ENCODE results near the gene DOCK2. TPM values are rescaled to one million over a fixed set of nuclear protein-coding genes. Genes with fewer than 3 reads are reported as not detected.
A peak's percentile ranks its signal among the peaks of the same experiment; 100 is the strongest.

The DOCK2 gene
- total and polyA plus RNA-seq, 4 experiments from 2014 or later = 45.8 to 223 (median 162) TPM

DNA sequence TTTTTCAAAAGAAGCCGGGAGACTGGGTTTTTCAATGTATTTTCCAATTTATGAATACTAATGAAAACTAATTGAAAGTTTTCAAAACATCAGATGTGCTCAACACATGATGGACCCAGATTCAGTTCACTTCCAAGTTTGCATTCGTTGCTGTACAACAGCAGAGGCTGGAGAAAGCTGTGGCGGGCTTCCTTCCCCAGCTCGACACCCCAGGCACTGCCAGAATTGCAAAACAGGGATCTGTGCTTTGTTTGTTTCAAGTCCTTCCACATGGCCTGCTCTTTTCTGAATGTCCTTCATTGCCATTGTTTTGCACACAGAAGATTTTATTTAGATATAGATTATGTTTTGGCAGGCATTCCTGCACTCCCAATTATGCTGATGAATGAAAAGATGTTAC is 373.5 kb downstream of the DOCK2 start:
- Histone ChIP-seq H3K36me3 (ENCODE audit: insufficient read depth, low read length) (peaks cover 32% of the 10 kb centered on the region), H3K27me3 (ENCODE audit: insufficient read depth, low read length) (no peaks in the 10 kb centered on the region), H3K4me3 (ENCODE audit: low read length in 2 of 2) (no peak overlapping the region), H3K9me3 (ENCODE audit: control insufficient read depth in 1 of 2, low read length in 2 of 2) (no peaks in the 10 kb centered on the region), H3K27ac (ENCODE audit: low read depth, low read length) (no peak overlapping the region), H3K4me1 (ENCODE audit: insufficient read depth, low read length) (no peaks in the 10 kb centered on the region)
- CTCF ChIA-PET (ENCODE audit: partially characterized antibody) = no interaction called here
- no peak overlapping the region for H3K27ac Mint-ChIP-seq
- no peak for DNase-seq
- intact Hi-C loops (cut with micrococcal nuclease) = no loop called here
- H3K4me1 Mint-ChIP-seq = peaks cover 0 to 3% (median 0%) of the 10 kb centered on the region in 4 donors
- peaks cover 57 to 70% of the 10 kb centered on the region in 2 donors for H3K36me3 Mint-ChIP-seq
- POLR2A ChIA-PET (ENCODE audit: partially characterized antibody) = no interaction called here
- H3K4me3 Mint-ChIP-seq = no peak overlapping the region
- H3K27me3 Mint-ChIP-seq = no peaks in the 10 kb centered on the region
- H3K9me3 Mint-ChIP-seq = no peaks in the 10 kb centered on the region

GRCh38 chr5:170011751-170012150 is 374.7 kb downstream of the DOCK2 start:
- Histone ChIP-seq H3K4me1 (ENCODE audit: insufficient read depth, low read length) (no peaks in the 10 kb centered on the region), H3K9me3 (ENCODE audit: control insufficient read depth in 1 of 2, low read length in 2 of 2) (no peaks in the 10 kb centered on the region), H3K27me3 (ENCODE audit: insufficient read depth, low read length) (no peaks in the 10 kb centered on the region), H3K36me3 (ENCODE audit: insufficient read depth, low read length) (peaks cover 32% of the 10 kb centered on the region), H3K4me3 (ENCODE audit: low read length in 2 of 2) (no peak overlapping the region), H3K27ac (ENCODE audit: low read depth, low read length) (no peak overlapping the region)
- DNase-seq = no peak
- peaks cover 0 to 3% (median 0%) of the 10 kb centered on the region in 4 donors for H3K4me1 Mint-ChIP-seq
- H3K4me3 Mint-ChIP-seq = no peak overlapping the region
- no peaks in the 10 kb centered on the region for H3K9me3 Mint-ChIP-seq
- no peaks in the 10 kb centered on the region for H3K27me3 Mint-ChIP-seq
- ChIA-PET CTCF (ENCODE audit: partially characterized antibody) (no interaction called here), POLR2A (ENCODE audit: partially characterized antibody) (no interaction called here)
- H3K36me3 Mint-ChIP-seq = peaks cover 67 to 75% of the 10 kb centered on the region in 2 donors
- intact Hi-C loops (cut with micrococcal nuclease) = no loop called here
- no peak overlapping the region for H3K27ac Mint-ChIP-seq

- CTCF ChIA-PET (ENCODE audit: partially characterized antibody) = no interaction called here
- peaks cover 0 to 3% (median 0%) of the 10 kb centered on the region in 4 donors for H3K4me1 Mint-ChIP-seq
Observed at GRCh38 chr5:170012622-170013021, 375.5 kb downstream of the DOCK2 start.

GRCh38 chr5:170020423-170020822 is 383.3 kb downstream of the DOCK2 start:
- Histone ChIP-seq H3K9me3 (ENCODE audit: control insufficient read depth in 1 of 2, low read length in 2 of 2) (no peaks in the 10 kb centered on the region), H3K4me3 (ENCODE audit: low read length in 2 of 2) (no peak overlapping the region), H3K4me1 (ENCODE audit: insufficient read depth, low read length) (no peaks in the 10 kb centered on the region), H3K36me3 (ENCODE audit: insufficient read depth, low read length) (peaks cover 57% of the 10 kb centered on the region), H3K27me3 (ENCODE audit: insufficient read depth, low read length) (no peaks in the 10 kb centered on the region), H3K27ac (ENCODE audit: low read depth, low read length) (no peak overlapping the region)
- Mint-ChIP-seq H3K27me3 (no peaks in the 10 kb centered on the region), H3K4me3 (no peak overlapping the region), H3K4me1 (peaks cover 0 to 2% (median under 1%) of the 10 kb centered on the region in 4 donors), H3K9me3 (no peaks in the 10 kb centered on the region), H3K27ac (peak overlapping the region in 1 of 7 donors; percentile 22), H3K36me3 (peaks cover 83 to 95% of the 10 kb centered on the region in 2 donors)
- intact Hi-C loops (cut with micrococcal nuclease) = no loop called here
- no peak for DNase-seq
- CTCF ChIA-PET (ENCODE audit: partially characterized antibody) = no interaction called here
- POLR2A ChIA-PET (ENCODE audit: partially characterized antibody) = no interaction called here

More at GRCh38 chr5:170012622-170013021, 375.5 kb downstream of the DOCK2 start:
- Histone ChIP-seq H3K4me3 (ENCODE audit: low read length in 2 of 2) (no peak overlapping the region), H3K36me3 (ENCODE audit: insufficient read depth, low read length) (peaks cover 32% of the 10 kb centered on the region), H3K27me3 (ENCODE audit: insufficient read depth, low read length) (no peaks in the 10 kb centered on the region), H3K9me3 (ENCODE audit: control insufficient read depth in 1 of 2, low read length in 2 of 2) (no peaks in the 10 kb centered on the region), H3K27ac (ENCODE audit: low read depth, low read length) (no peak overlapping the region), H3K4me1 (ENCODE audit: insufficient read depth, low read length) (no peaks in the 10 kb centered on the region)
- H3K36me3 Mint-ChIP-seq = peaks cover 67 to 76% of the 10 kb centered on the region in 2 donors
- no peak overlapping the region for H3K27ac Mint-ChIP-seq
- POLR2A ChIA-PET (ENCODE audit: partially characterized antibody) = no interaction called here
- H3K27me3 Mint-ChIP-seq = no peaks in the 10 kb centered on the region
- DNase-seq = no peak
- no peaks in the 10 kb centered on the region for H3K9me3 Mint-ChIP-seq
- intact Hi-C loops (cut with micrococcal nuclease) = no loop called here
- no peak overlapping the region for H3K4me3 Mint-ChIP-seq

- no peak overlapping the region for H3K4me3 ChIP-seq (ENCODE audit: low read length in 2 of 2)
- no peak overlapping the region for H3K4me3 Mint-ChIP-seq
- H3K36me3 ChIP-seq (ENCODE audit: insufficient read depth, low read length) = peaks cover 61% of the 10 kb centered on the region
- H3K27ac Mint-ChIP-seq = peak overlapping the region in 2 of 7 donors; percentile 24 to 48
- peaks cover 86 to 96% of the 10 kb centered on the region in 2 donors for H3K36me3 Mint-ChIP-seq
- no peak for DNase-seq
- no peaks in the 10 kb centered on the region for H3K27me3 ChIP-seq (ENCODE audit: insufficient read depth, low read length)
- CTCF ChIA-PET (ENCODE audit: partially characterized antibody) = no interaction called here
- peaks cover 0 to 2% (median under 1%) of the 10 kb centered on the region in 4 donors for H3K4me1 Mint-ChIP-seq
- intact Hi-C loops (cut with micrococcal nuclease) = no loop called here
- no peaks in the 10 kb centered on the region for H3K9me3 ChIP-seq (ENCODE audit: control insufficient read depth in 1 of 2, low read length in 2 of 2)
- POLR2A ChIA-PET (ENCODE audit: partially characterized antibody) = no interaction called here
- H3K9me3 Mint-ChIP-seq = peaks cover 0 to 2% (median 0%) of the 10 kb centered on the region in 8 donors
- no peak overlapping the region for H3K27ac ChIP-seq (ENCODE audit: low read depth, low read length)
- H3K4me1 ChIP-seq (ENCODE audit: insufficient read depth, low read length) = no peaks in the 10 kb centered on the region
- H3K27me3 Mint-ChIP-seq = no peaks in the 10 kb centered on the region
Observed at GRCh38 chr5:170021506-170021905, 384.4 kb downstream of the DOCK2 start.

- no peak overlapping the region for H3K4me3 Mint-ChIP-seq
- intact Hi-C loops (cut with micrococcal nuclease) = no loop called here
- DNase-seq = no peak
- H3K36me3 Mint-ChIP-seq = peaks cover 83 to 94% of the 10 kb centered on the region in 2 donors
- Histone ChIP-seq H3K27me3 (ENCODE audit: insufficient read depth, low read length) (no peaks in the 10 kb centered on the region), H3K27ac (ENCODE audit: low read depth, low read length) (no peak overlapping the region), H3K36me3 (ENCODE audit: insufficient read depth, low read length) (peaks cover 68% of the 10 kb centered on the region), H3K9me3 (ENCODE audit: control insufficient read depth in 1 of 2, low read length in 2 of 2) (no peaks in the 10 kb centered on the region), H3K4me1 (ENCODE audit: insufficient read depth, low read length) (no peaks in the 10 kb centered on the region), H3K4me3 (ENCODE audit: low read length in 2 of 2) (no peak overlapping the region)
- peak overlapping the region in 2 of 7 donors; percentile 10 to 42 for H3K27ac Mint-ChIP-seq
- H3K27me3 Mint-ChIP-seq = no peaks in the 10 kb centered on the region
- POLR2A ChIA-PET (ENCODE audit: partially characterized antibody) = no interaction called here
- CTCF ChIA-PET (ENCODE audit: partially characterized antibody) = no interaction called here
- peaks cover 0 to 2% (median 0%) of the 10 kb centered on the region in 8 donors for H3K9me3 Mint-ChIP-seq
- peaks cover 0 to 1% (median 0%) of the 10 kb centered on the region in 4 donors for H3K4me1 Mint-ChIP-seq
Observed at GRCh38 chr5:170025853-170026252, 388.8 kb downstream of the DOCK2 start.

GRCh38 chr5:170028124-170028523 is 391.0 kb downstream of the DOCK2 start:
- no peaks in the 10 kb centered on the region for H3K9me3 ChIP-seq (ENCODE audit: control insufficient read depth in 1 of 2, low read length in 2 of 2)
- no peak for DNase-seq
- no peaks in the 10 kb centered on the region for H3K4me1 ChIP-seq (ENCODE audit: insufficient read depth, low read length)
- H3K36me3 ChIP-seq (ENCODE audit: insufficient read depth, low read length) = peaks cover 47% of the 10 kb centered on the region
- peaks cover 71 to 91% of the 10 kb centered on the region in 2 donors for H3K36me3 Mint-ChIP-seq
- CTCF ChIA-PET (ENCODE audit: partially characterized antibody) = no interaction called here
- H3K27me3 ChIP-seq (ENCODE audit: insufficient read depth, low read length) = no peaks in the 10 kb centered on the region
- H3K4me1 Mint-ChIP-seq = peaks cover 0 to 1% (median 0%) of the 10 kb centered on the region in 4 donors
- H3K27me3 Mint-ChIP-seq = no peaks in the 10 kb centered on the region
- no peak overlapping the region for H3K27ac ChIP-seq (ENCODE audit: low read depth, low read length)
- H3K4me3 ChIP-seq (ENCODE audit: low read length in 2 of 2) = no peak overlapping the region
- intact Hi-C loops (cut with micrococcal nuclease) = no loop called here
- H3K4me3 Mint-ChIP-seq = no peak overlapping the region
- H3K9me3 Mint-ChIP-seq = peaks cover 0 to 2% (median 0%) of the 10 kb centered on the region in 8 donors
- POLR2A ChIA-PET (ENCODE audit: partially characterized antibody) = no interaction called here
- peak overlapping the region in 1 of 7 donors; percentile 31 for H3K27ac Mint-ChIP-seq

- H3K4me1 ChIP-seq (ENCODE audit: insufficient read depth, low read length) = no peaks in the 10 kb centered on the region
- ChIA-PET CTCF (ENCODE audit: partially characterized antibody) (no interaction called here), POLR2A (ENCODE audit: partially characterized antibody) (no interaction called here)
- H3K9me3 ChIP-seq (ENCODE audit: control insufficient read depth in 1 of 2, low read length in 2 of 2) = no peaks in the 10 kb centered on the region
- Mint-ChIP-seq H3K4me1 (peaks cover 0 to 2% (median 0%) of the 10 kb centered on the region in 4 donors), H3K9me3 (no peaks in the 10 kb centered on the region), H3K27me3 (no peaks in the 10 kb centered on the region), H3K4me3 (no peak overlapping the region), H3K36me3 (peaks cover 53 to 85% of the 10 kb centered on the region in 2 donors), H3K27ac (no peak overlapping the region)
- DNase-seq = no peak
- H3K27me3 ChIP-seq (ENCODE audit: insufficient read depth, low read length) = no peaks in the 10 kb centered on the region
- no peak overlapping the region for H3K4me3 ChIP-seq (ENCODE audit: low read length in 2 of 2)
- intact Hi-C loops (cut with micrococcal nuclease) = no loop called here
- peaks cover 26% of the 10 kb centered on the region for H3K36me3 ChIP-seq (ENCODE audit: insufficient read depth, low read length)
- H3K27ac ChIP-seq (ENCODE audit: low read depth, low read length) = no peak overlapping the region
Observed at GRCh38 chr5:170034231-170034630, 397.2 kb downstream of the DOCK2 start.

Data from CD4-positive, alpha-beta memory T cell (primary cell).